HL-60 (cell line): Measurements from ENCODE around the gene BTBD7.

Experiments
- DNase-seq, 2 experiments: peaks; one replicate each; pipeline ENCODE4 v3.0.0-alpha.2; 2010 to 2020; ENCODE audit warnings: low read depth in 1 of 2, low spot score in 1 of 2
- H3K27ac ChIP-seq: fragments of 250-450 bp; sonication (Bioruptor Pico); replicated peaks from 2 replicates; pipeline ENCODE4 v1.5.1; 2020; ENCODE audit warnings: mild to moderate bottlenecking, moderate library complexity
- H3K27me3 ChIP-seq: fragments of 250-450 bp; sonication (Bioruptor Pico); 2 replicates; pipeline ENCODE4 v1.5.1; 2021; ENCODE audit warnings: mild to moderate bottlenecking, moderate library complexity; ENCODE audit not compliant: insufficient read depth, poor library complexity, severe bottlenecking
- H3K4me3 ChIP-seq: replicated peaks from 2 replicates; pipeline ENCODE4 v1.5.1; 2011; ENCODE audit warnings: mild to moderate bottlenecking, control low read depth, low read length; ENCODE audit not compliant: insufficient read depth
- GABPA ChIP-seq: IDR thresholded peaks from 2 replicates; pipeline ENCODE4 v1.6.1; 2012; ENCODE audit warnings: low read depth
- POLR2AphosphoS5 ChIP-seq: IDR thresholded peaks from 2 replicates; pipeline ENCODE4 v1.6.1; 2012; ENCODE audit warnings: low read depth
- SPI1 ChIP-seq: IDR thresholded peaks from 2 replicates; pipeline ENCODE4 v1.6.1; 2012; ENCODE audit warnings: low read depth, mild to moderate bottlenecking, borderline replicate concordance
- TF ChIP-seq, protein P1 (sequence below): IDR thresholded peaks from 2 replicates; pipeline ENCODE4 v1.6.1; 2012; ENCODE audit warnings: low read depth; ENCODE audit not compliant: insufficient replicate concordance
- TF ChIP-seq, protein P2 (sequence below): IDR thresholded peaks from one replicate; pipeline ENCODE4 v1.5.1; 2011; ENCODE audit warnings: low read length, control low read depth, inconsistent platforms; ENCODE audit not compliant: insufficient read depth

The BTBD7 gene

DNA sequence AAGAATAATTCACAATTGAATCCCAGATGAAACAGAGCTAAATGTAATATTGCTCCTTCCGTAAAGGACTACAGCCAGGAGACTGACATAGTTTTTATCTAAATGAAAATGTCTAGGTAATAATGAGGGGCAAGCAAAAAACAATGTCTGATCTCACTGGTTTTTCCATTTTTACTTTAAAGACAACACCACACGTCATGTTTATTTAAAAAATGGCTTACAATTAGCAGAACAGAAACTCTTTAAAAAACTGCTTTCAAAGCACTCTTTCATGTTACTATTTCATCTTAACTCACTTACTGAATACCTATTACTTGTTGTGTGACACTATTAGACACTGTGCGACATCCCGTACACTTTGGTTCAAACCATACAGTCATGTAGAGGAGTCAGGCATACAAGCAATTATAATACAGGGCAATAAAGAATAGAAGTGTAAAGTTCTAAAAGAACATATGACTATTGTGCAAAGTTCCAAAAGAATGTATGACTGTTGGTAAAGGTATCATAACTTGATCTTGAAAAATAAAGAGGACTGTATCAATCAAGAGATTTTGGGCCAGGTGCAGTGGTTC lies 9.1 kb downstream of the BTBD7 start:
- Histone ChIP-seq H3K27me3 (no peaks in the 10 kb centered on the region), H3K4me3 (no peak overlapping the region), H3K27ac (no peak overlapping the region)
- DNase-seq, result no peak
- TF ChIP-seq SPI1, result no peak
- TF ChIP-seq, protein P1, sequence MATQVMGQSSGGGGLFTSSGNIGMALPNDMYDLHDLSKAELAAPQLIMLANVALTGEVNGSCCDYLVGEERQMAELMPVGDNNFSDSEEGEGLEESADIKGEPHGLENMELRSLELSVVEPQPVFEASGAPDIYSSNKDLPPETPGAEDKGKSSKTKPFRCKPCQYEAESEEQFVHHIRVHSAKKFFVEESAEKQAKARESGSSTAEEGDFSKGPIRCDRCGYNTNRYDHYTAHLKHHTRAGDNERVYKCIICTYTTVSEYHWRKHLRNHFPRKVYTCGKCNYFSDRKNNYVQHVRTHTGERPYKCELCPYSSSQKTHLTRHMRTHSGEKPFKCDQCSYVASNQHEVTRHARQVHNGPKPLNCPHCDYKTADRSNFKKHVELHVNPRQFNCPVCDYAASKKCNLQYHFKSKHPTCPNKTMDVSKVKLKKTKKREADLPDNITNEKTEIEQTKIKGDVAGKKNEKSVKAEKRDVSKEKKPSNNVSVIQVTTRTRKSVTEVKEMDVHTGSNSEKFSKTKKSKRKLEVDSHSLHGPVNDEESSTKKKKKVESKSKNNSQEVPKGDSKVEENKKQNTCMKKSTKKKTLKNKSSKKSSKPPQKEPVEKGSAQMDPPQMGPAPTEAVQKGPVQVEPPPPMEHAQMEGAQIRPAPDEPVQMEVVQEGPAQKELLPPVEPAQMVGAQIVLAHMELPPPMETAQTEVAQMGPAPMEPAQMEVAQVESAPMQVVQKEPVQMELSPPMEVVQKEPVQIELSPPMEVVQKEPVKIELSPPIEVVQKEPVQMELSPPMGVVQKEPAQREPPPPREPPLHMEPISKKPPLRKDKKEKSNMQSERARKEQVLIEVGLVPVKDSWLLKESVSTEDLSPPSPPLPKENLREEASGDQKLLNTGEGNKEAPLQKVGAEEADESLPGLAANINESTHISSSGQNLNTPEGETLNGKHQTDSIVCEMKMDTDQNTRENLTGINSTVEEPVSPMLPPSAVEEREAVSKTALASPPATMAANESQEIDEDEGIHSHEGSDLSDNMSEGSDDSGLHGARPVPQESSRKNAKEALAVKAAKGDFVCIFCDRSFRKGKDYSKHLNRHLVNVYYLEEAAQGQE, result no peak
- TF ChIP-seq, protein P2, sequence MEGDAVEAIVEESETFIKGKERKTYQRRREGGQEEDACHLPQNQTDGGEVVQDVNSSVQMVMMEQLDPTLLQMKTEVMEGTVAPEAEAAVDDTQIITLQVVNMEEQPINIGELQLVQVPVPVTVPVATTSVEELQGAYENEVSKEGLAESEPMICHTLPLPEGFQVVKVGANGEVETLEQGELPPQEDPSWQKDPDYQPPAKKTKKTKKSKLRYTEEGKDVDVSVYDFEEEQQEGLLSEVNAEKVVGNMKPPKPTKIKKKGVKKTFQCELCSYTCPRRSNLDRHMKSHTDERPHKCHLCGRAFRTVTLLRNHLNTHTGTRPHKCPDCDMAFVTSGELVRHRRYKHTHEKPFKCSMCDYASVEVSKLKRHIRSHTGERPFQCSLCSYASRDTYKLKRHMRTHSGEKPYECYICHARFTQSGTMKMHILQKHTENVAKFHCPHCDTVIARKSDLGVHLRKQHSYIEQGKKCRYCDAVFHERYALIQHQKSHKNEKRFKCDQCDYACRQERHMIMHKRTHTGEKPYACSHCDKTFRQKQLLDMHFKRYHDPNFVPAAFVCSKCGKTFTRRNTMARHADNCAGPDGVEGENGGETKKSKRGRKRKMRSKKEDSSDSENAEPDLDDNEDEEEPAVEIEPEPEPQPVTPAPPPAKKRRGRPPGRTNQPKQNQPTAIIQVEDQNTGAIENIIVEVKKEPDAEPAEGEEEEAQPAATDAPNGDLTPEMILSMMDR, result no peak
- no peak for TF ChIP-seq POLR2AphosphoS5
- no peak for TF ChIP-seq GABPA

DNA sequence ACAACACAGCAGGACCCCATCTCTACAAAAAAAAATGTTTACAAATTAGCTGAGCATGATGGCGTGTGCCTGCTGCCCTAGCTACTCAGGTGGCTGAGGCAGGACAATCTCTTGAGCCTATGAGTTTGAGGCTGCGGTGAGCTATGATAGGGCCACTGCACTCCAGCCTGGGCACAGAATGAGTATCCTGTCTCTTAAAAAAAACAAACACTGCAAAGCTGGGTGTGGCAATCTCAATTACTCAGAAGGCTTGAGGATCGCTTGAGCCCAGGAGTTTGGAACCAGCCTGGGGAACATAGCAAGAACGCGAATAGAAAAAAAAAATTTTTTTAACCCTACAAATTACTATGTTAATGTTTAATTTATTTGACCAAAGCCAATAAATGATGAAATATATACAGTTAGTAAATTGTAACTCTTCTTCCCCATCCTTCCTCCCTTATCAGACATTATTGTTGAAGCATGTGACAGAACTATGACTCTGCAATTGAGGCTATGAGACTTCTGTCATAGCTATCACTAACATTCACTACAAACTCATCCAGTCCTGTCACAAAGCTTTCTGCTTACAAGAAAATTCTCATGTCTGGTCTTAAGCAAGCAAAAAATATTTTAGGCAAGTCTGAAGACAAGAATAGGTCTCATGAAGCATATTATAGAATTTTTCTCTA lies 9.8 kb downstream of the BTBD7 start:
- Histone ChIP-seq H3K4me3 (no peak overlapping the region), H3K27ac (no peak overlapping the region), H3K27me3 (no peaks in the 10 kb centered on the region)
- TF ChIP-seq, protein P1, result no peak
- TF ChIP-seq POLR2AphosphoS5 (no peak), GABPA (no peak), SPI1 (no peak)
- TF ChIP-seq, protein P2, result no peak
- DNase-seq, result no peak

DNA sequence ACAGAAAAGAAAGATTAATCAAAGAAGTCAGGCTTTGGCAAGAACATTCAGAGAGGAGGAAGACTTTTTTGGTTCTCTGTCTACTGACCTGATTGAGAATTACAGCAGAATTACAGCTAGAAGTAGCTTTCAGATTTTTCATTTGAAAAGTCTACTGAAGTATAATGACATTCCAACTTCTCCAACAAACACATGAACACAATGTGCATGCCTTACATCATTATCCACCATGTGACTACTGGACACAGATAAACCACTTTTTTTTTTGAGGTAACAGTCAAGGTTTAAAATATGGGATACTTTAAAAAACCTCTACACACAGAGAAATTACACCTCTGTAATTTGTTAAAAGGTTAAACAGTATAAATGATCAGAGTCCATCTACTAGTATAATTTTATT lies 12.3 kb downstream of the BTBD7 start:
- no peak for TF ChIP-seq SPI1
- no peak for TF ChIP-seq POLR2AphosphoS5
- TF ChIP-seq GABPA, result no peak
- TF ChIP-seq, protein P2, result no peak
- TF ChIP-seq, protein P1, result no peak
- no peaks in the 10 kb centered on the region for H3K27me3 ChIP-seq
- H3K27ac ChIP-seq, result no peak overlapping the region
- DNase-seq, result no peak
- no peak overlapping the region for H3K4me3 ChIP-seq
